SIG-M5 treated with dmso at 0.1 percent for 504 hours (cell line): ENCODE measurements around the gene PDE11A.
"Not testable (repeated sequence)": the region's sequence is repeated elsewhere in the genome, so short reads cannot be mapped to it uniquely, and the experiment has no call there.

Source experiments
- DNase-seq: peaks from one replicate; lab custom pipeline; 2025; ENCODE audit not compliant: unreplicated experiment; lab: John Stamatoyannopoulos, UW

The PDE11A gene

DNA sequence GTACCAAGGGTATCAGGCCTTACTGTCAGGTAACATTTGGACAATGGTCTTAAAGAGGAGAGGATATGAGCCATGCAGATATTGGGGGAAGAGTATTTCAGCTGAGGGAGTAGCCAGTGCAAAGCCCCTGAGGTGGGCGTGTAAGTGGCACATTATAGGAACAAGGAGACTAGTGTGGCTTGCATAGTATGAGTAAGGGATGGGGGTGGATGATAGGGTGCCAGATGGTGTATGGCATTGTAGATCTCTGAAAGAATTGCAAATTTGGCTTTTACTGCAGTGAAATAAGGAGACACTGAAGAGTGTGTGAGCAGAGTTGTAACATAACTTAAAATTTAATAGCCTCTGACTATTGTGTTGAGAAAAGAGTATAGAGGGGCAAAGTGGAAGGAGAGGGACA is 244.0 kb downstream of the PDE11A start:
- DNase-seq, result no peak

DNA sequence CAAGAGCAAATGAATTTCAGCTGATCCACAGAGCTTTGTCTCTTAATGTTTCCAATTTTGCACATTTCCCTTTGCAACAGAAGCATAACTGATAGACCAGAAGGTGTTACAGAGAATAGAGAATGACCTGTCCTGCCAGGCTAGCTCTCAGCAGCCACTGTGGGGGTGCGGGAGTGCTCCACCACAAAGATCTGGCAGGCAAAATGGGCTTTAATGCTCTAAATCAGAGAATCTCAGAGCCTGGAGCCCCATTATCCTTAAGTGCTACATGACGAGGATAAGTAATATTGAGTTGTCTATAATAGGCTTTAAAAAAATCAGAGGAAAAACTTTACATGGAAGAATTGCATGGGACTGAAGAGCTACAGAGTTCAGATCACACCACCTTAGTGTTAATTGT is 245.7 kb downstream of the PDE11A start:
- no peak for DNase-seq

GRCh38 chr2:177822941-177823340 is 249.6 kb downstream of the PDE11A start:
- DNase-seq, result no peak

DNA sequence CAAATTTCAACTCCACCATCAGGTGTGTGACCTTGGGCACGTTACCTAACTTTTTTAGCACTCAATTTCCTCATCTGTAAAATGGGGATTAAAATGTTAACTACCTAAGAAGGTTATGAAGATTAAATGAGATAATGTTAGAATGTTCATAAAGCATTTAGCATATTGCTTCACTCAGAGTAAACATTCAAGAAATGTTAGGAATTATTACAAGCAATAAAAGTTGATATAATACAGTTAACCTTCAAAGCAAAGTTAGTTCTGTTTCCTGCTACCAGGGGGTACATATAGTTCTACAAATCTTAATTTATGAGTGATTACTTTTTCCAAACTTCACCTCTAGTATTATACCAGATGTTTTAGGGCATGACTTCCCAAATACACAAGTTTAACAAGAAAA is 254.2 kb downstream of the PDE11A start:
- DNase-seq, result no peak

- no peak for DNase-seq
Observed at GRCh38 chr2:177817300-177817699, 255.3 kb downstream of the PDE11A start.

GRCh38 chr2:177816766-177817165 is 255.8 kb downstream of the PDE11A start:
- DNase-seq, result no peak

- no peak for DNase-seq
Observed at GRCh38 chr2:177812713-177813396, 259.7 kb downstream of the PDE11A start.

- DNase-seq, result no peak
Observed at GRCh38 chr2:177810906-177811305, 261.7 kb downstream of the PDE11A start.

GRCh38 chr2:177808984-177809809 is 263.4 kb downstream of the PDE11A start:
- DNase-seq, result no peak

DNA sequence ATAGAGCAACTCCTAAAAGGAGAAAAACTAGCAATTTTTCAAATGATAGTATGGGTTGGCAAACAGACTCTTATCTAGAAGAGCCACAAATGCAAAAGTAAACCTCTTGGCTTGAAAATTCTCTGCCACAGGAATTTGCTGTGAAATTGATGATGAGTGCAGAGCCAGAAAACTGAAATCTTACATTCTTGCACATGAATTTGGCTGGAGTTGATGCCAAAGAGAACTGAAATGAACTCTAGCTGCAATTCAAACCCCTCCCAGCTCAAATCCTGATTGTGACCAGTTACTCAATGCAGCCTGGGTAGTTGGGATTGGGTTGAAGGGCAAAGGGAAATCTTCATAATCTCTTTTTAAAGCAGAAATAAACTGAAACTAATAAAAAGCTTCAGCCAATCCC is 266.6 kb downstream of the PDE11A start:
- no peak for DNase-seq

- peak; percentile 53 for DNase-seq
Observed at GRCh38 chr2:177799531-177799930, 273.0 kb downstream of the PDE11A start.

DNA sequence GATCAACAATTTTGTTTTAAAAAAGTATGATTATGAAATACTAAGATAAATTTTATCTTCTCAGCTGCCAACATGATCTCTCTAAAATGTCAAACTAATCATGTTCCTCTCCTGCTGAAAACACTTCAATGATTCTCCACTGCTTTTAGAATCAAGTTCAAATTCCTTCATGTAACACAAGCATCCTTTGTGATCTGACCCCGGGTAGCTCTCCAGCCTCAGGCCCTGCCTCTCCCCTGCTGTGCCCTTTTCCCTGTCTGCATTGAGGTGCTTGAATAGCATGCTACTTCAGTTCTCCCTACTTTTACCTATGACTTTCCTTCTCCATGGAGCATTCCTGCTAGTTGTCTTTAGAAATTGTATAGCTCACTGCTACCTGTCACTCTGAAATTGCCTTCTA is 274.8 kb downstream of the PDE11A start:
- no peak for DNase-seq

DNA sequence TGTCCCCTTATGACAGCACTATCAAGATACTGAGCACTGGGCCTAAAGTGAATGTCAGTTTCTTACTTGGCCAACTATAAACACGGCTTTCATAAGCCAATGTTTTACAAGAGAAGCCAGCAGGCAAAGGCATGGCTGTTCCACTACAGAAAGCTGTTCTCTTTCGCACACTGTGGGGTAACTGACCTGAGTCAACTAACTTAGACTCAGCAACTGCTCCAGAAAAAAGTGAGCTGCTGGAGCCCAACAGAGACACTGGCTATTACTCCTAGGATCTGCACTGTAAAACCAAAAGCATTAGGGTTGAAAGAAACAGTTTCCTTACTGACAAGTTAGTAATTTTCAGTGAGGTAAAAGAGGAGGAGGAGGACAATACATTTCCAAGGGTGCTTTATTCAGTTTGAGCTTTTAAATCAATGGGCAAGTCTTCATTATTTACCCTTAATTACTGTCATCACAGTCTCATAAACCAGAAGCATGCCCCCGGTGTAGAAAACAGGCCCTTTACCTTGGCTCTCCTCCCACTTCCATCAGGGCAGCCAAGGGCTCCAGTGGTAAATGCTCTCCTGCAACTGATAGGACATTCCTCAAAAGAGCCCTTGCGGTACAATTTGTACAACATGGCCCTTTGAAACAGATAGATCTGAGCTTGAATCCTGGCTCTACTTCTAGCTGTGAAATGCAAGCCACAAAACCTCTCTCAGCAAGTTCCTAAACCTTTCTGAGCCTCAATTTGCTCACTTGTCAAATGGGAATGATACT is 275.7 kb downstream of the PDE11A start:
- no peak for DNase-seq

GRCh38 chr2:177796011-177796410 is 276.6 kb downstream of the PDE11A start:
- DNase-seq, result no peak

GRCh38 chr2:177785143-177785542 is 287.4 kb downstream of the PDE11A start:
- not testable (repeated sequence) for DNase-seq

DNA sequence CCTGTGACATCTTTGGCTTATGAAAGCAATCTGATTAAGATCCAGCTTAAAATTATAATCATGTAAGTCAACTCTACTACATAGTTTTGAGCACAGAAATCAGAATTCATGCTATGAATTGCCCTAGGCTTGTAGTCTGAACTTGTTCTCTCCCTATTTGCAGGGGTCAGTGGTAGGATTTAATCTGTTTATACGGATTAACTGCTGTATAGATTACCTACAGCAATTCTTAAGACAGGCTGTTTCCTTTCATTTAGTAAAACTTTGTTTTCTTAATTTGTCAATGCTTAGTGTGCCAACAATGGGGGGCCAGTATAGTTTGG is 287.9 kb downstream of the PDE11A start:
- no peak for DNase-seq

DNA sequence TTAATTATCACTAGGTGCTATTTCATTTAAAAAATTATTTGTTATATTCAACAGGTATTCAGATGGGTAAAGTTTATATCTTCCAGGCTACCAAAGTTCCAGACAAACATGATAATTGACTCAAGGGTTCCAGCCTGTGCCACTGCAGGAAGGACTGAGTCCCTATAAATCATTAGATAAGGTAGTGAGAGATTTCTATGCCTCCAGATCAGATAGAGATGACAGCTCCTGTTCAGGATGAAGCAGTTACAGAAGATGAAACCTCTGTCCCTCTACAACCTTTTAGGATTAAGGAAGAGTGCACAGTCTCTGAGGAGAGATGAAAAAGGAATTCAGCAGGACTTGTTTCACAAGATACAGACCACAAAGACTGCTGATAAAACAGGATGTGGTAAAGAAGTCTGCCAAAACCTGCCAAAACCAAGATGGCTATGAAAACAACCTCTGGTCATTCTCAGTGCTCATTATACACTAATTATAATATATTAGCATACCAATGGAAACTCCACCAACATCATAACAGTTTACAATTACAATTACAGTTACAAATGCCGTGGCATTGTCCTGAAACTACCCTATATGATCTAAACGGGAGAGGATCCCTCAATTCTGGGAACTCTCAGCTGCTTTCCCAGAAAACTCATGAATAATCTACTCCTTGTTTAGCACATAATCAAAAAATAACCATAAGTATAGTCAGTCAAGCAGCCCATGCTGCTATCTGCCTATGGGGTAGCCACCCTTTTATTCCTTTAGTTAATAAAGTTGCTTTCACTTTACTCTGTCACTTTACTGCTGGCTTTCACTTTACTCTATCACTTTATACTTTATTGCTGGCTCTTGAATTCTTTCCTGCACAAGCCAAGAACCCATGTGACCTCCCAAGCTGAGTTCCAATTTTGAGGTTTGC is 288.5 kb downstream of the PDE11A start:
- peak; percentile 40 for DNase-seq

GRCh38 chr2:177783091-177783490 is 289.5 kb downstream of the PDE11A start:
- DNase-seq, result no peak

DNA sequence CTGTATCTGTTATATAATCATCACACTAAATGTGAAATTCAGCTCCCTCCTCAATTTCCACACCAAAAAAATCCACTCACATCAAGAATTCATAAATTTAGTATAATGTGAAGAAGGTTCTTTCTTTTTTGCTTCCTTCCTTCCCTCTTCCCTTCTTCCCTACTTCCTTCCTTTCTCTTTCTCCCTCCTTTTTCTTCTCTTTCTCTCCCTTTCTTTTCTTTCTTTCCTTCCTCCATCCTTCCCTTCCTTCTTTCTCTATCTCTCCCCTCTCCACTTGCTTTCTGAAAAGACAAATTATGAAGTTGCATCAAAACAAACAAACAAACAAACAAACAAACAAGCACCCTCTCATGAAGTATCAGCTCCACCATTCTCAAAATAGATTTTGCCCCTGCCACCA is 290.0 kb downstream of the PDE11A start:
- no peak for DNase-seq

DNA sequence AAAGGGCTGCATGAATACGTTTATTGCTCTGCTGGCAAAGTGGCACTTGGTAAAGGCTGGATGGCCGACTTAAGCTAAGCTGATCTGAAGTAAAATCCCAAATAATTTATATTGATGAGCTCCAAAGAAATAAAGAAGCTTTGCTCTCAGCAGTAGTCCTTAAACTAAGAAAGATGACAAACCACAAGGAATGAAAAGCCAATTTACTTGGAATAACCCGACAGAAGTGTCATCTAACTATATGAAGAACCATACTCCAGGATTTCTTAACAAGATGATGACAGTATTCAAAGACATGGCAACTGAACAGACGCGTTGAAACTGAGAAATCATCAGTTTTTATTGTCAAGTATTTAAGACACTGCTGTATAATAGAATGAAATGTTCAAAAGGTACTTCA is 294.1 kb downstream of the PDE11A start:
- no peak for DNase-seq

DNA sequence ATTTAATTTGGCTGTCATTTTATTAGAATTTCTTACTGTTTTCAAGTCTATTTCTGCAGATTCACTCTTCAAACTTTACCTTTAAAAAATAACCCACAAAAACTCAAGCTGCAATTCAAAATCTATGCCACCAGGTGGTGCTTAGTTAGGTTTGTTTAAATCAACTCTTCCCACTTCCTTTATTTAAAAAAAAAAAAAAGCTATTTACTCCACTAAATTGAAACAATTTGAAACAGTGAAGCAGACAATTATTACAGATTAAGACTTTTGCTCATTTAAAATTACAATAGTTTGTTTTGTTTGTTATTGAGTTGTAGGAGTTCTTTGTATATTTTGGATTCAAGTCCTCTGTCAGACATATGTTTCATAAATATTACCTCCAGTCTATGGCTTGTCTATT is 300.0 kb downstream of the PDE11A start:
- peak; percentile 52 for DNase-seq
